MM.1S (cell line): ENCODE measurements around the gene WNT9B.

Experiments
- DNase-seq: peaks from one replicate; pipeline ENCODE4 v3.0.0-alpha.2; 2015
- H2AFZ ChIP-seq: fragments of 300-600 bp; sonication (generic); 2 replicates; pipeline ENCODE4 v1.6.0; 2016; ENCODE audit warnings: antibody characterized with exemption, low read length
- H3F3A ChIP-seq: fragments of 300-600 bp; sonication (generic); 2 replicates; pipeline ENCODE4 v1.6.1; 2016; ENCODE audit warnings: mild to moderate bottlenecking, antibody characterized with exemption, low read length, moderate library complexity, mixed read lengths; ENCODE audit not compliant: insufficient read depth
- H3K27ac ChIP-seq: fragments of 300-600 bp; sonication (generic); 2 replicates; pipeline ENCODE4 v1.5.1; 2016; ENCODE audit warnings: mild to moderate bottlenecking, low read length
- H3K27me3 ChIP-seq: fragments of 300-600 bp; sonication (generic); replicated peaks from 2 replicates; pipeline ENCODE4 v1.6.0; 2016; ENCODE audit warnings: low read length; ENCODE audit not compliant: insufficient read depth
- H3K36me3 ChIP-seq: fragments of 300-600 bp; sonication (generic); replicated peaks from 2 replicates; pipeline ENCODE4 v1.6.1; 2016; ENCODE audit warnings: mild to moderate bottlenecking, low read length, mixed read lengths; ENCODE audit not compliant: insufficient read depth
- H3K4me1 ChIP-seq: fragments of 300-600 bp; sonication (generic); 2 replicates; pipeline ENCODE4 v1.6.1; 2016; ENCODE audit warnings: low read length, mixed read lengths
- H3K4me2 ChIP-seq: fragments of 300-600 bp; sonication (generic); 2 replicates; pipeline ENCODE4 v1.6.0; 2016; ENCODE audit warnings: low read depth, low read length
- H3K4me3 ChIP-seq: fragments of 300-600 bp; sonication (generic); 2 replicates; pipeline ENCODE4 v1.5.1; 2016; ENCODE audit warnings: low read length, mixed read lengths
- H3K79me2 ChIP-seq: fragments of 300-600 bp; sonication (generic); 2 replicates; pipeline ENCODE4 v1.6.1; 2016; ENCODE audit warnings: mixed run types, low read length, mixed read lengths
- H3K9ac ChIP-seq: fragments of 300-600 bp; sonication (generic); 2 replicates; pipeline ENCODE4 v1.6.1; 2016; ENCODE audit warnings: low read length, mixed read lengths
- H3K9me2 ChIP-seq: fragments of 300-600 bp; sonication (generic); replicated peaks from 2 replicates; pipeline ENCODE4 v1.6.1; 2016; ENCODE audit warnings: mild to moderate bottlenecking, low read length, mixed read lengths; ENCODE audit not compliant: insufficient read depth
- H3K9me3 ChIP-seq: fragments of 300-600 bp; sonication (generic); replicated peaks from 2 replicates; pipeline ENCODE4 v1.6.1; 2016; ENCODE audit warnings: mild to moderate bottlenecking, low read length, mixed read lengths; ENCODE audit not compliant: insufficient read depth
- H4K20me1 ChIP-seq: fragments of 300-600 bp; sonication (generic); 2 replicates; pipeline ENCODE4 v1.6.1; 2016; ENCODE audit warnings: mild to moderate bottlenecking, low read length, moderate library complexity, mixed read lengths; ENCODE audit not compliant: insufficient read depth
- EZH2 ChIP-seq: fragments of 300-600 bp; sonication (generic); optimal IDR thresholded peaks from 2 replicates; pipeline ENCODE3; 2017; ENCODE audit warnings: low read depth, mild to moderate bottlenecking, antibody characterized with exemption, low read length, mixed read lengths
- EZH2phosphoT487 ChIP-seq: fragments of 300-600 bp; sonication (generic); IDR thresholded peaks from 2 replicates; pipeline ENCODE4 v1.6.1; 2018; ENCODE audit warnings: antibody characterized with exemption, low read length
- TF ChIP-seq, protein P1 (sequence below): fragments of 300-600 bp; sonication (generic); IDR thresholded peaks from 2 replicates; pipeline ENCODE4 v1.5.1; 2016; ENCODE audit warnings: antibody characterized with exemption, low read length, mixed read lengths

WNT9B gene

DNA sequence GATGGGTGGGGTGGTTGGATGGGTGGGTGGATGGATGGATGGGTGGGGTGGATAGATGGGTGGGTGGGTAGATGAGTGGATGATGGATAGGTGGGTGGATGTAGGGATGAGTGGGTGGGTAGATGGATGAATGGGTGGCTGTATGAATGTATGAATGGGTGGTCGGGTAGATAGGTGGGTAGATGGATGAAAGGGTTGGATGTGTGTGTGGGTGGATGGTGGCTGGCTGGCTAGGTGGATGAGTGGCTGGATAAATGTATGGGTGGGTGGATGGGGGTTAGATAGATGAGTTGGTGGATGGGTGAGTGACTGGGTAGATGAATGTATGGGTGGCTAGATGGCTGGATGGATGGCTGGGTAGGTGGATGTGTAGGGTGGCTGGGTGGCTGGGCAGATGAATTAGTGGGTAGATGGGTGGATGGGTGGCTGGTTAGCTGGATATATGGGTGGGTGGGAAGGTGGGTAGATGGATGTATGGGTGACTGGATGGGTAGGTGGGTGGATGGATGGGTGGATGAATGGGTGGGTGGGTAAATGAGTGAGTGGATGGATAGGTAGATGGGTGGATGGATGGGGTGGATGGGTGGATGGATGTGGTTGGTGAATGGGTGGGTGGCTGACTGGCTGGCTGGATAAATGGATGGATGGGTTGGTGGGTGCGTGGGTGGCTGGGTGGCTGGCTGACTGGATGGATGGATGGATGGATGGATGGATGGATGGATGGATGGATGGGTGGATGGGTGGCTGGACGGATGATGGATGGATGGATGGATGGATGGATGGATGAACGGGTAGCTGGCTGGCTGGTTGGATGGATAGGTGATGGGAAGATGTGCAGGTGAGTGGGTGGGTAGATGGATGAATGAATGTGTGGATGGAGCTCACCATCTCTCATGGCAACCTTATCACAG is 52.6 kb downstream of the WNT9B start:
- no peak overlapping the region for H3K4me3 ChIP-seq
- no peak for DNase-seq
- H3K4me1 ChIP-seq = no peaks in the 10 kb centered on the region
- H3K36me3 ChIP-seq = no peaks in the 10 kb centered on the region
- H3K9me2 ChIP-seq = no peaks in the 10 kb centered on the region
- no peaks in the 10 kb centered on the region for H3K9me3 ChIP-seq
- H3F3A ChIP-seq = no peaks in the 10 kb centered on the region
- no peak for TF ChIP-seq EZH2
- TF ChIP-seq EZH2phosphoT487 = no peak
- TF ChIP-seq, protein P1, sequence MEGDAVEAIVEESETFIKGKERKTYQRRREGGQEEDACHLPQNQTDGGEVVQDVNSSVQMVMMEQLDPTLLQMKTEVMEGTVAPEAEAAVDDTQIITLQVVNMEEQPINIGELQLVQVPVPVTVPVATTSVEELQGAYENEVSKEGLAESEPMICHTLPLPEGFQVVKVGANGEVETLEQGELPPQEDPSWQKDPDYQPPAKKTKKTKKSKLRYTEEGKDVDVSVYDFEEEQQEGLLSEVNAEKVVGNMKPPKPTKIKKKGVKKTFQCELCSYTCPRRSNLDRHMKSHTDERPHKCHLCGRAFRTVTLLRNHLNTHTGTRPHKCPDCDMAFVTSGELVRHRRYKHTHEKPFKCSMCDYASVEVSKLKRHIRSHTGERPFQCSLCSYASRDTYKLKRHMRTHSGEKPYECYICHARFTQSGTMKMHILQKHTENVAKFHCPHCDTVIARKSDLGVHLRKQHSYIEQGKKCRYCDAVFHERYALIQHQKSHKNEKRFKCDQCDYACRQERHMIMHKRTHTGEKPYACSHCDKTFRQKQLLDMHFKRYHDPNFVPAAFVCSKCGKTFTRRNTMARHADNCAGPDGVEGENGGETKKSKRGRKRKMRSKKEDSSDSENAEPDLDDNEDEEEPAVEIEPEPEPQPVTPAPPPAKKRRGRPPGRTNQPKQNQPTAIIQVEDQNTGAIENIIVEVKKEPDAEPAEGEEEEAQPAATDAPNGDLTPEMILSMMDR = no peak
- no peaks in the 10 kb centered on the region for H4K20me1 ChIP-seq
- no peak overlapping the region for H3K4me2 ChIP-seq
- H2AFZ ChIP-seq = no peak overlapping the region
- H3K27ac ChIP-seq = no peak overlapping the region
- no peaks in the 10 kb centered on the region for H3K79me2 ChIP-seq
- no peaks in the 10 kb centered on the region for H3K27me3 ChIP-seq
- no peak overlapping the region for H3K9ac ChIP-seq

DNA sequence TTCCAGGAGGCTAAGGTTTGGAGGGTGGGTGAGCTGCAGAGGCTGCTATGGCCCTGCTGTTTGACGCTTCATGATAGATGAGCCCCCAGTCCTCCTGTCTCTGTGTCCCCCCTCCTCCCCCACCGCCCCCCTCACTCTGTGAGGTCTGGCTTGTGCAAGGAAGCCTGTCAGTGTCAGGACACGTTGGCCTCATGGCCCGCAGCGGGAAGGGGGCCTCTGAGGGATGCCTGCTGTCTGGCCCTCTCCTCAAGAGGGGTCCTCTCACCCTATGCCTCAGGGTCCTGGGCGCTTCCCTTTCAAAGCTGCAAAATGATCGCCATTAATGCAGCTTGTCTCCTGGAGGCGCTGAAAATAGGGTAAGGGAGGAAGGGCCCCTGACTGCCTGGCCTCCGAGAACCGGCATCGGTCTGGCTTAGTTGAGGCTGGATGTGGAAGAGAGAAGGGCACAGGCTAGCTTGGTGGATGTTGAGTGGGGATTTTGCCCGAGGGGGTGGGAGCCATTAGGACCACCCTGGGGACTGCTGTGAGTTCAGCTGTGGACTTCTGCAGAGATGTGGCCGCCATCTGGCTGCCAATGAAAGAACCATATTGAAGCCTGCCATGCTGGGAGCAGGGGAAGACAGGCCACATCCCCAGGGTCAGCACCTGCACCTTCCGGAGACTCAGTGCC is 56.8 kb downstream of the WNT9B start:
- no peaks in the 10 kb centered on the region for H3K9me2 ChIP-seq
- TF ChIP-seq EZH2phosphoT487 = no peak
- TF ChIP-seq, protein P1 = no peak
- TF ChIP-seq EZH2 = no peak
- DNase-seq = no peak
- H3K27me3 ChIP-seq = peaks cover 22% of the 10 kb centered on the region; the same call in 1 of the 2 replicates
- H2AFZ ChIP-seq = no peak overlapping the region
- H4K20me1 ChIP-seq = no peaks in the 10 kb centered on the region
- H3F3A ChIP-seq = no peaks in the 10 kb centered on the region
- H3K4me1 ChIP-seq = no peaks in the 10 kb centered on the region
- H3K4me2 ChIP-seq = no peak overlapping the region
- H3K9me3 ChIP-seq = no peaks in the 10 kb centered on the region
- H3K79me2 ChIP-seq = no peaks in the 10 kb centered on the region
- H3K4me3 ChIP-seq = no peak overlapping the region
- H3K27ac ChIP-seq = no peak overlapping the region
- H3K9ac ChIP-seq = no peak overlapping the region
- no peaks in the 10 kb centered on the region for H3K36me3 ChIP-seq

DNA sequence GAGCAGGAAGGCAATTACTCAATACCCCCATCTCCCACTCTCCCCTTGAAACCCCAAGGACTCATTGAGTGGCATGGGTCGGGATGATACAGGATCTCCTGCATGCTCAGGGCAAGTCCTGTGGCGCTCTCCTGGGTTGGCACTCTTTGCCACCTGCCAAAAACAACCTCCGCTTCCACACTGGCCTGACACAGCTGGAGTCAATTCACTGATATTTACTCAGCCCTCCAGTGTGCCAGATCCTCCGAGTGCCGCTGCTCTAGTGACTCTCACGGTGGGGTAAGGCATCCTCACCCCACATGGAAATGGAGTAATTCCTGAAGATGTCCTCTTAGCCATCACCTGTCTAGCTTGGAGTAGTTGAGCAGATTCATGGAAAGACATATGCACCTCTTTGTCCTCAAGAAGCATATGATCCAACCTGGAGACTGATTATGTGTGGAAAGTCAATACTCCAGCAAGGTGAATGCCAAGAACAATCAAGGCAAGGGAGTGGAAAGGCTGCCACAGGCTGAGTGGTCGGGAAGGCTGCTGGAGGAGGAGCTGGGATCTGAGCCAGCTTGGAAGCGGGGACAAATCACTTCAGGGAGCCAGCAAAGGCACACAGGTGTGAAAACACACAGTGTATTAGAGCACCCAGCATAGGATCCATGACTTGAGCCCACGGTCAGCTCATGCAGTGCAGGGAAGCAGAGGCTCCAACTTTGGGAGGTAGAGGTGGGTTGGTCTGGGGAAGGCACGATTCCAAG is 59.0 kb downstream of the WNT9B start:
- no peak for DNase-seq
- Histone ChIP-seq H2AFZ (no peak overlapping the region), H4K20me1 (no peaks in the 10 kb centered on the region)

More for the DNA sequence above, 59.0 kb downstream of the WNT9B start:
- no peak overlapping the region for H3K4me3 ChIP-seq
- TF ChIP-seq EZH2phosphoT487 = no peak
- no peaks in the 10 kb centered on the region for H3K4me1 ChIP-seq
- H3K27ac ChIP-seq = no peak overlapping the region
- H3K79me2 ChIP-seq = no peaks in the 10 kb centered on the region
- no peaks in the 10 kb centered on the region for H3K9me2 ChIP-seq
- H3K9me3 ChIP-seq = no peaks in the 10 kb centered on the region
- H3K27me3 ChIP-seq = peaks cover 22% of the 10 kb centered on the region; the same call in 1 of the 2 replicates
- no peak overlapping the region for H3K4me2 ChIP-seq
- no peaks in the 10 kb centered on the region for H3F3A ChIP-seq
- no peaks in the 10 kb centered on the region for H3K36me3 ChIP-seq
- H3K9ac ChIP-seq = no peak overlapping the region
